GM12872 (cell line): ENCODE data around the gene MAST4.

Experiments used
- CTCF ChIP-seq: IDR thresholded peaks from 3 replicates; pipeline ENCODE4 v1.5.1; 2011; ENCODE audit warnings: low read depth, mild to moderate bottlenecking, low read length, moderate library complexity; ENCODE audit not compliant: insufficient read depth

The MAST4 gene

GRCh38 chr5:67021962-67022361 is 425.8 kb downstream of the MAST4 start:
- TF ChIP-seq CTCF: no peak

GRCh38 chr5:67025457-67025856 is 429.3 kb downstream of the MAST4 start:
- TF ChIP-seq CTCF: no peak

GRCh38 chr5:67026278-67026677 is 430.1 kb downstream of the MAST4 start:
- no peak for TF ChIP-seq CTCF

- TF ChIP-seq CTCF: no peak
Observed at GRCh38 chr5:67027171-67027570, 431.0 kb downstream of the MAST4 start.

GRCh38 chr5:67028371-67028770 is 432.2 kb downstream of the MAST4 start:
- no peak for TF ChIP-seq CTCF

GRCh38 chr5:67028941-67029340 is 432.7 kb downstream of the MAST4 start:
- TF ChIP-seq CTCF: no peak

GRCh38 chr5:67029481-67029880 is 433.3 kb downstream of the MAST4 start:
- no peak for TF ChIP-seq CTCF
